Measurements from ENCODE around the gene ZNF652.
"Not testable (repeated sequence)": the region's sequence is repeated elsewhere in the genome, so short reads cannot be mapped to it uniquely, and the experiment has no call there.

The ZNF652 gene

DNA sequence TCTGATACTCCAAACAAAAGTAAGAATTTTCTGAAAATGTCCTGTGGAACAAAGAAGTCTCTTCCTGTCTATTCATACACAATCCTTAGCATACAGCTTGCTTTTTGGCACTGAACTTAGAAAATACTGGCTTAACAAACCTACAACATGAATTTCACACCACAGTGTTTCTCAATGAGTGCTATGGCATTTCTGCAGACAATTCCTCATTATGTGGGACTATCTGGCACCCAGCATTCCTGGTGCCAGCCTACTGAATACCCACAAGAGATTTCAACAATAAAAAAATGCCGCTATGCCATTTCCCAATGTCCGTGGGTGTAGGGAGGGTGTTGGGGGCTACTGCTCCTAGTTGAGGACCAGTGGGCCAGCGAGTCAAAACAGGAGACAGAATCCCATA is 62.1 kb downstream of the ZNF652 start:
- no peak for DNase-seq

DNA sequence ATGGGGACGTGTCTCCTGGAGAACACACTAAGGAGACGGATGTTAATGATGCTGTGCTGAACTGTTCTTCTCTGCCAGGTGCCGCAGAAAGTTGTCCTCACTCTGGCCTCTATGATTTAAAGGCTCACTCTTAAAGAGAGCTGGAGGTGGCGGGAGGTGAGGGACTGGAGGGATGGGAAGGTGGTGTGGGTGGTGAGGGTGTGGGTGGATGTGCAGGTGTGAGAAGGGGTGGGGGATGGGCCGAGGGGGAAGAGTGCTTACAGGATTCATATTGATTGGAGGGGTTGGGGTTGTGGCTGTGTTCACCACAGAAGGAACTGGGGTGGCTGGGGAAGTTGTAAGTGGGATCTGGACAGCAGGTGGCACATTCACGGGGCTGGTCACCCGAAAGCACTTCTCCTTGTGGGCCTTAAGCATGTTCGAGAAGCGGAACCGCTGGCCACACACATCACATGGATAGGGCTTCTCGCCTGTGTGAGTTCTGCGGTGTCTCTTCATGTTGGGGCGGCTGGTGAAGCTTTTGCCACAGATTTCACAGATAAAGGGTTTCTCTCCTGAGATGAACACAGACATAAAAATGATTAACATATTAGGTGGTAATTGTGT is 63.6 kb downstream of the ZNF652 start:
- DNase-seq: no peak

DNA sequence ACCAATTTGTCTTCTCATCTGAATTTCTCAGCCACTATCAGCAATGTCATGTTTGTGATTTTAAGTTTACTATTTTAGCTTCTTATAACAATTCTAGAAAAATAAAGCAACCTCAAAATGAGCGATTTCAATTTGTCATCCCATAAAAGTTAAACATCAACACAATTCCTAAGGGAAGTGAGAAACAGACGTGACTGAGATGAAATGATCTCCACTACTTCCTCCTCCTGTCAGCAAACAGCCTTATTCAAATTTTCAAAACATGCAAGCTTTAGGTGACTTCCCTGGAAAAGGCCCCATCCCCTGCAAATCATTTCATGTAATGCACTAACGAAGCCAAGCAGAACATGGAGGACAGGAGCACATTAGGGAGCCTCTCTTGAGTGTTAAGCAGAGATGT is 64.9 kb downstream of the ZNF652 start:
- no peak for DNase-seq

DNA sequence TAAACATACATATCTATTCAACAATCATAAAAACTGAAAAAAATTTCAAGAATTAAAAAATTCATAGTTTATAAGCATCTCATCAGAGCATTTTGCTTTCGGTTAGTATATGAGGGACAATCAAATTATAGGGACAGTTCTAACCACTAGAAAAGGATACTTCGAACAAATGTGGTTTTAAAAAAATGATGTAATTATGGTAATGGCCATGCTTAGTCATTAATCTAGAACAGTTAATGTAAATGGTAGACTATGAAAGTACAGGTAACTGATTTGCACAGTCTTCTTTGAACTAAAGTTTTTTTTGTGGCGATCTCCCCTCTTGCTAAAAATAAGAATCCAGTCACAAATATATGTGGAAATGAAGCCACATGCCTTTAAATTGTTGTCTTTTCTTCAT is 67.9 kb downstream of the ZNF652 start:
- no peak for DNase-seq

DNA sequence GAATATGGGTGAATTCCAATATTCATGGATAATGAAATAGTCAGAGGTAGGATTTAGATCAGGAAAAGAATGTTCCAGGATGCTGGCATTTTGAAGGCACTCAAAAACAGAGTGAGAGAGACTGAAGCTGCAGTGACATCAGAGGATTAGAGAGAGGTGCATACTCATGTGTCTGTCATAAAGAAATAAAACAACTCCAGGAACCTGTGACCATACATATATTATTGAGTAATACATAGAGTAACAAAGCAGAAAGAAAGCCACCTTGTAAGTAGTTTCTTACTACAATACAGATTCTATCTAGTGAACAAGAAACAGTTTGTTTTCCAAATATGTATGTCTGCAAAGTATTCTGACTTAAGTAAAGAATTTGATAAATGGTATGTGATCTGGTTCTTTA is 69.1 kb downstream of the ZNF652 start:
- DNase-seq: no peak

DNA sequence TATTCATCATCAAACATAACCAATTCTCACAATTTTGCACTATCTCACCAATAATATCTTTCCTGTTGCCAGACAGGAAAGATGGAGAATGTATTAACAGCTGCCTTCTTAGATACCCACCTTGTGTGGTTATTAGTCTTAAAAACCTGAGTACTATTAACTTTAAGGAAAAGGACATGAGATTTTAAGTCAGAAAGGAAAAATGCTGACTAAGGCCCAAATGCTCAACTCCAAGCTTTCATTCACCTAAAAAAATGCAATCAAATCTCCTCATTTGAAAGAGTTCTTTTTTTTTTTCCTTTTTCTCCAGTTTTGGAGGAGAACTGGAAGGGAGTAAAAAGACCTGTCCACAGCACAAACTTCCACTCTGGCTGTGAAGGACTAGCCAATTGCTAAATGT is 70.1 kb downstream of the ZNF652 start:
- no peak for DNase-seq

DNA sequence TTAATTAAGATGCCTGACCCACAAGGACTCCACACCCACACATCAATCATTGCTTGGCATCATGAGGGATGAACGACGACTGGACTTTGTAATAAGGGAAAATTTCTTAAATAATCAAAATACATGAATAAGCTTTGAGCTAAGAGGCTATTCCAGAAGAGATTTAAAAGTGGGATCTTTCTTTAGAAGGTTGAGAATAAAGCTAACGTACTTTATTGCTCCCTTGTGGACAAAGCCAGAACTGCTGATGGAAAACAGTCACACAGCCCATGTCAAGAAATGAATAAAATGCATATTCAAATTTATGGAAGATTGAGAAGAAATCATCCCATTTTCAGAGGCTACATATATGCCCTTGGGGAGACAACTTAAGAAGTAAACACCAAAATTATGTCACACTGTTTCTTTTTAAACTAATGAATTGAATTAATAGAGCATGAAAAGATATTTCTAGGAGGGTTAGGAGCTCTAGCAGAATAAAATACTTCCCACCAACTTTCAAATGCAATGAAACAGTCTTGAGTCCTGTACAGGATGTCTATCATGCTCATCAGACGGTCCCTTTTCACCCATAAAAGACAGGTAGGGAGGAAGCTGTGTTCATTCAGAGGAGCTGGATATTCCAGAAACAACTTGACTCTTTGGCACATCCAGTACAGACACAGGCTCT is 71.2 kb downstream of the ZNF652 start:
- DNase-seq: peak; percentile 41 to 50

DNA sequence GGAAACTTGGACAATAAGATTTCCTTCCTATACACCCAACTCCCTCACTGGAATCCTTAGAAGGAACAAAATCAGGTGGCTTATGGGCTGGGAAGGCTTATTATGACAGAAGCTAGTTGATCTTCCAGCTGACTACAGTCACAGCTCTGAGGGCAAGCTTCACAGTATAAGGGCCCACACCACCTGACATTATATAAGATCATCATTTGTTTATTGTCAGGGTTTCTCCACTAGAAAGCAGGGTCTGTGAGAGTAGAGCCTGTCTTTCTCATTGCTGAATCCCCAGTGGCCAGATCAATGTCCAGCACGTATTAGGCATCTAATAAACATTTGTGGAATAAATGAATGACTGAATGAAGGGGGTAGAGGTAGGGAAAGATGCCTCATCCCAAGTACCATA is 73.7 kb downstream of the ZNF652 start:
- DNase-seq: no peak

DNA sequence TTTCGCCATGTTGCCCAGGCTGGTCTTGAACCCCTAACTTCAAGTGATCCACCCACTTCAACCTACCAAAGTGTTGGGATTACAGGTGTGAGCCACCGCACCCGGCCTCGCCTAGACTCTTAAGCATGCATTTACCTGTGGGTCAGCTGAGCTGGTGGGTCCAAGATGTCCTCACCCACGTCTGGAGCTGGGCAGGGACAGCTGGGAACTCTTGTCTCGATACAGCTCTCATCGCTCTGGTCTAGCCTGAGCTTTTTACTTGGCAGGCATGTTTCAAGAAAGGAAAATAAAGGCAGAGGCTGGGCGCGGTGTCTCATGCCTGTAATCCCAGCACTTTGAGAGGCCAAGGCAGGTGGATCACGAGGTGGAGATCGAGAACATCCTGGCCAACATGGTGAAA is 74.6 kb downstream of the ZNF652 start:
- DNase-seq: no peak

DNA sequence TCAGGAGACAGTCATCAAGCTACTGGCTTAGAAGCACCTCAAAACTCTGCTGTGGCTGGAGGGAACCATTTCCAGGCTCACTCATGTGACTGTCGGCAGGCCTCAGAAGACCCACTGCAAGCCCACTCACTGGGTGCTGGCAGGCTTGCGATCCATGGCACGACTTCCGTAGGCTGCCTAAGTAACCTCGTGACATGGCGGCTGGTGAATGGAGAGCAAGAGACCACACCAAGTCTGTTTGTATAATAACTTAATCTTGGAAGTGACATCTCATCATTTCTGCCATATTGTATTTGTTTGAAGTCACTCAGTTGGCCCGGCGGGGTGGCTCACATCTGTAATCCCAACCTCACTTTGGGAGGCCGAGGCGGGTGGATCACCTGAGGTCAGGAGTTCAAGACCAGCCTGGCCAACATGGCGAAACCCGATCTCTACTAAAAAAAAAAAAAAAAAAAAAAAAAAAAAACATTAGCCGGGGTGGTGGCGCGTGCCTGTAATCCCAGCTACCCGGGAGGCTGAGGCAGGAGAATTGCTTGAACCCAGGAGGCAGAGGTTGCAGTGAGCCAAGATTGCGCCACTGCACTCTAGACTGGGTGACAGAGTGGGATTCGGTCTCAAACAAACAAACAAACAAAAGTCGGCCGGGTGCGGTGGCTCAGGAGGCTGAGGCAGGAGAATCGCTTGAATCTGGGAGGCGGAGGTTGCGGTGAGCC is 75.6 kb downstream of the ZNF652 start:
- not testable (repeated sequence) for DNase-seq

DNA sequence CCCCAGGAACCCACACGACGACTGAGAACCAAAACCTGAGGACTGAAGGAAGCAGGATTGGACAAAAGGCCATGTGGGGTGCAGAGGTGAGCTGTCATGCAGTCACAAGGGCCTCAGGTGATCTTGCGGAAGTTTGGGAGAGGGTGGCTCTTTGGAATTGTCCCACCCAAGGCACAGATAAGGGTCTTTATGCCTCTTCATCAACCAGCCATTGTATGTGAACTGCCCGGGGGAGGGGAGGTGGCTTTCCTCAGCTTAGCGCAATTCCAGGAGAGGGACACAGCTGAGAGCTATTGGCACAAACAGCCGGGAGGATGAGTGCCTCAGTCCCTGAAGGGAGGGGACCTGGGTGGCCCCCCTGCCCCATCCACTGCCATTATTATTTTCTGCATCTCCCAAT is 76.3 kb downstream of the ZNF652 start:
- DNase-seq: no peak

DNA sequence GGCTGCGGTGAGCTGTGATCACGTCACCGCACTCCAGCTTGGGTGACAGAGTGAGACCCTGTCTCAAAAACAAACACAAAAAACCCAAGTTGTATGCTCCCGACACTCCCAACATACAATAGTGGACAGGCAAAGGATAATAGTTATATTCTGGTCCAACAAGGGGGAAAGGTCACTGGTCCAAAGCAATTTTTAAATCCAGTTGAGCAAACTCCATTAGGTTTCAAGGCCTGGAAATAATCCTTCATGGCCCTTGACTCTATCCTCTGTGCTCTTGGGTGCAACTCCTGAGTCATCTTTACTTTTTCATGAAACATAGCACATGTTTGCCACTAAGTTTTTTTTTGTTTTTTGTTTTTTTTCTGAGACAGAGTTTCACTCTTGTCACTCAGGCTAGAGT is 81.1 kb downstream of the ZNF652 start:
- DNase-seq: no peak

DNA sequence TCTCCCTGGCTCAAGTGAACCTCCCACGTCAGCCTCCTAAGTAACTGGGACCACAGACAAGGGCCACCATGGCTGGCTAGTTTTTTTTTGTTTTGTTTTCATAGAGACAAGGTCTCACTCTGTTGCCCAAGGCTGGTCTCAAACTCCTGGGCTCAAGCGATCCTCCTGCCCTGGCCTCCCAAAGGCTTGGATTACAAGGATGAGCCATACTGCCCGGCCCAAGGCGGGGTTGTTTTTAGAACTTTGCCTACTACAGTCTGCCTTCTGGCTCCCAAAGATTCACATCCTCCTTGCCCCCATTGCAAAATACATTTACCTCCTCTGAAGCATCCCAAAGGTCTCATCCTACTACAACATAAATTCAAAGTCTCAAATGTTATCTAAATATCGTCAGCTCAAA is 82.0 kb downstream of the ZNF652 start:
- no peak for DNase-seq

DNA sequence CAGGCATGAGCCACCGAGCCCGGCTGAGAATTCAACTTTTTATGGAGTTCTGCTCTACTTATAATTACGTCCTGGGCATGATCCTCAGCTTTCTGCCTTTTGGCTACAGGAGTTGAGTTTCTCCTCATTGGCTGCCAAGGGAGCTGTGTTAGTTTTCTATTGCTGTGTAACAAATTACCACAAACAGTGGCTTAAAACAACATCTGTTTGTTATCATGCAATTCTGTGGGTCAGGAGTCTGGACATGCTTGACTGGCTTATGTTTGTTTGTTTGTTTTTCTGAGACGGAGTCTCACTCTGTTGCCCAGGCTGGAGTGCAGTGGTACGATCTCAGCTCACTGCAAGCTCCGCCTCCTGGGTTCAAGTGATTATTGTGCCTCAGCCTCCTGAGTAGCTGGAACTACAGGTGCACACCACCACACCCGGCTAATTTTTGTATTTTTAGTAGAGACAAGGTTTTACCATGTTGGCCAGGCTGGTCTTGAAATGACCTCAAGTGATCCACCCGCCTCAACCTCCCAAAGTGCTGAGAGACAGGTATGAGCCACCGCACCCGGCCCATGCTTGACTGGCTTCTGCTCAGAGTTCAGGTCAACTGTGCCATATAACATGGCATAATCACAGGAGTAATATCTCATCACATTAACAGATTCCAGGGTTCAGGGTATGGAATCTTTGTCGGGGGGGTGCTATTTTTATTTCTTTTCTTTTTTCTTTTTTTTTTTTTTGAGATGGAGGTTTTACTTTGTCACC is 82.6 kb downstream of the ZNF652 start:
- not testable (repeated sequence) for DNase-seq

DNA sequence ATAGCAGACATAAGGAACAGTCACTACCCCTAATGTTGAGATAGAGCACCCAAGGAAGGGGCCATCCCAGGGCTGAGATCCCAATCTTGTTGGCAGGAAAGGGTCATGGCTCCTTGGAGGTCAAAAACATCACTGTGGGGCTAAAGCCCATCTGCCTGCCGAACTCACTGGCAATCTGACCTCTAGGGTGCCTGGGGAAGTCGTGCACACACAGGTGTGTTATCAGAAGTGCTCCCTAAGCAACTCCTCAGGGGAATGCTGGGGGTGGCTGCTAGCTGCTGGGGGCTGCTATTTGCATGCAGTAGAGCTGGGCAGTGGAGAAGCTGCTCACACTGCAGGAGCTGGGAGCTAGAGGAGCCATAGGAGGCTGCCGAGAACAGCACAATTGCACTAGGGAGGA is 84.0 kb downstream of the ZNF652 start:
- no peak for DNase-seq

DNA sequence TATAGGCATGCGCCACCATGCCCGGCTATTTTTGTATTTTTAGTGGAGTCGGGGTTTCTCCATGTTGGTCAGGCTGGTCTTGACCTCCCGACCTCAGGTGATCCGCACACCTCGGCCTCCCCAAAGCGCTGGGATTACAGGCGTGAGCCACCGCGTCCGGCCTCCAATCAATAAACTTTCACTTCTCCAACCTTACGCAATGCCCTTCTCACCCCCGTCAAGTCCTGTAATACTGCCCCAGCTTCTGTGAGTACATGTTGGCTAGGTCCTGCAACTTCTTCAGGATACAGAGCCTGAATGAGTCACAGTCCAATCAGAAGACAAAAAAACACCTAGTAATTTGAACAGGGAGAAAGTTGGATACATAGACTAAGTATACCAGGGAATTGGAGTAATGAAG is 84.4 kb downstream of the ZNF652 start:
- DNase-seq: peak; percentile 15 to 28

DNA sequence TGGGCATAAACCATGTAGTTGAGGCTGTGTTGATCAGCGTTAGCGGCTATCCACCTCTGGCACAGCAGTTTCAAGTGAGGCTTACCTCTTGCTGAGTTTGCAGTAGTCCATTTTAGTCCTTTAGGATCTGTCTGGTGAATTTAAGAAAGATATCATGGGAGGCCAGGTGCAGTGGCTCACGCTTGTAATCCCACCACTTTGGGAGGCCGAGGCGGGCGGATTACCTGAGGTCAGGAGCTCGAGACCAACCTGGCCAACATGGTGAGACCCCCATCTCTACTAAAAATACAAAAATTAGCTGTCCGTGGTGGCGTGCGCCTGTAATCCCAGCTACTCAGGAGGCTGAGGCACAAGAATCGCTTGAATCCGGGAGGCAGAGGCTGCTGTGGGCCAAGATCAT is 86.1 kb downstream of the ZNF652 start:
- DNase-seq: not testable (repeated sequence)

DNA sequence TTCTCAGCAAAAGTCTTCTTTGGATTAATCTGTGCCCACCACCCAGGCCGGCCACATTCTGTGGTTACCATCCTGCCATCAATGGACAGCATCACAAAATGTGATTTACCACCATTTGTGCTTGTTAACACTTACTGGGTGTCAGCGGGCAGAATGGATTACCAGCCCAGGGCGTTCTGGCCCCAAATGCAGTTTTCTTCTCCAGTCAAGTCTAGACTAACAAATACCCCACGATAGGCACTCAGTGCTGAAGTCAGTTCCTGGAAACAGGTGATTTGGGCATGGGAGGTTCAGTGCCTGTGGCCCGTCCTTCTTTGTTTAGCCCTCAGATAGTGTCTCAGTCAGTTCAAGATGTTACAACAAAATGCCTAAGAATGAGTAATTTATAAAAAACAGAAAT is 92.7 kb downstream of the ZNF652 start:
- DNase-seq: no peak

DNA sequence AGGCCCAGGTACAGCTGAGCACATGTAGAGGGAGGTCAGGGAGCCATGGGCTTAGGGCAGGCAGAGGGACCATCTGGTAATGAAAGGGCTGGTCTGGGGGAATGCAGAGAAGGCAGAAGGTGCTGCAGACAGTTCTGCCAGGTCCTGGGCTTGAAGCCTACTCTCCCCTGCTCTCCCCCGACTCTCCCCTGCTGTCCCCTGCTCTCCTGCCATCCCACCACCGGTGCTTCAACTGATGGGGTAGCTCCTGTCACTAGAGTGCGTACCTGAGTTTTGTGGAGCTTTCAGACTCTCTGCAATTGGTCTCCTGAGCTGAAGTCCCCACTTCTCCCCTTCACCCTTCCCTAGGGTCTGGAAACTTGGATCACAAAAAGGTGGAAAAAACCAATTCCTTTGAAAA is 94.1 kb downstream of the ZNF652 start:
- DNase-seq: no peak

DNA sequence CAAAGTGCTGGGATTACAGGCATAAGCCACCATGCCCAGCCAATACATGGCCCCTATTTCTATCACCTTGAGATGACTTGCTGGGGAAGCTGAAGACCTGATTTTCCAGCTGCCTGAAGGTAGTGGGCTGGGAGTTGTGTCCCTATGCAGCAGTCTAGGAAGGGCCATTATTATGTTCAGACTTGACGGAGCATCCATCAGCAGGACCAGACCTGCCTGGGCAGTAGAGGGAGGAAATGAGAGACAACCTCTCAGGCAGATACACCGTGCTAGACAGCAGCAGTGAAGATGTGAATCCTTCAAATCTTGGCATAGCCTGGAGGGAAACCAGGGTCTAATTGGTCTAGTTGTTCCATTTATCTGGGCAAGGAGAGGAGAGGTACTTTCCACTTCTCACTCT is 95.8 kb downstream of the ZNF652 start:
- no peak for DNase-seq

DNA sequence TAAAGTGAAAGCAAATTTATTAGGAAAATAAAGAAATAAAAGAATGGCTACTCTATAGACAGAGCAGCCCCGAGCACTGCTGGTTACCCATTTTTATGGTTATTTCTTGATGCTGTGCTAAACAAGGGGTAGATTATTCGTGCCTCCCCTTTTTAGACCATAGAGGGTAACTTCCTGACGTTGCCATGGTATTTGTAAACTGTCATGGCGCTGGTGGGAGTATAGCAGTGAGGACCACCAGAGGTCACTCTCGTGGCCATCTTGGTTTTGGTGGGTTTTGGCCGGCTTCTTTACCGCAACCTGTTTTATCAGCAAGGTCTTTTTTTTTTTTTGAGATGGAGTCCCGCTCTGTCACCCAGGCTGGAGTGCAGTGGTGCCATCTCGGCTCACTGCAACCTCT is 100.5 kb downstream of the ZNF652 start:
- DNase-seq: not testable (repeated sequence)

DNA sequence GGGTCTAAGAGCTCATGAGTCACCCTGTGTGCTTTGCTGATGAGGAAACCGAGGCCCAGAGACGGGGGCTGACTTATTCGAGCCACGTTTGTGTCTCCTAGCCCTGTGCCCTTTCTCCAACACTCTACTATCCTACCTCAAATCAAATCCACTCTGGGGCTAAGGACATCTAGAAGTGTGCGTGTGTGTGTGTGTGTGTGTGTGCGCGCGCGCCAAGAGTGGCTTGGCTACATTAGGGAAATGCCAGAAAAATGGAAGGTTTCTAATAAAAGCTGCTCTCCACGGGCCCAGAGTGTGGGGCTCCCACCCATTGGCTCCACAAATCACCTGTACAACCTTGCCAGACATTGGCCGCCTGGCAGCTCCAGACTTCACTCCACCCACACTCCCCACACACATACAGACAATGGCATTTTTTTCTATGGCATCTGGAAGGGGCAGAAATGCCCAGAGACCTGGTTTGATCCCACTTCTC is 101.2 kb downstream of the ZNF652 start:
- no peak for DNase-seq
